ENCODE results near the gene TRPM3. TPM values are rescaled to one million over a fixed set of nuclear protein-coding genes. Genes with fewer than 3 reads are reported as not detected.
"Not testable (repeated sequence)": the region's sequence is repeated elsewhere in the genome, so short reads cannot be mapped to it uniquely, and the experiment has no call there.

Gene TRPM3
- total RNA-seq, 1 experiment from 2014 or later = not detected

DNA sequence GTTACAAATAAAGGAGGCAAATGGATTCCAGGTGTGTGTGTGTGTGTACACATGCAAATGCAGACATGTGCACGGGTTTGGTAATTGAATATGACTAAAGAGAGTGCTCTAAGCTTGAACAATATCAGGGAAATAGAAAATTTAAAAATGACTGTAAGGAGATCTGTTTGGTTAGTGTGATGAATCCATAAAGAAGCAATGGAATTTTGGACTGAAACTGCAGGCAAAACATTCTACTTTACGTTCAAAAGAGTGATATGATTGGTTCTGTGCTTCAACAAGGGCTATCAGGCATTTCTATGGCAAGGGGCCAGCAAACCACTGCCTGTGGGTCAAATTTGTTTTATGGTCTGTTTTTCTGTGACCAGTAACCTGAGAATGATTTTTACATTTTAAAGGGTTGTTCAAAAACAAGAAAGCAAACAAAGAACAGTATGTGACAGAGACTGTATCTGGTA is 374.1 kb downstream of the TRPM3 start:
- Mint-ChIP-seq H3K27me3 (ENCODE audit: unreplicated experiment) (peaks cover 16% of the 10 kb centered on the region), H3K36me3 (ENCODE audit: insufficient read depth, unreplicated experiment) (no peaks in the 10 kb centered on the region)

DNA sequence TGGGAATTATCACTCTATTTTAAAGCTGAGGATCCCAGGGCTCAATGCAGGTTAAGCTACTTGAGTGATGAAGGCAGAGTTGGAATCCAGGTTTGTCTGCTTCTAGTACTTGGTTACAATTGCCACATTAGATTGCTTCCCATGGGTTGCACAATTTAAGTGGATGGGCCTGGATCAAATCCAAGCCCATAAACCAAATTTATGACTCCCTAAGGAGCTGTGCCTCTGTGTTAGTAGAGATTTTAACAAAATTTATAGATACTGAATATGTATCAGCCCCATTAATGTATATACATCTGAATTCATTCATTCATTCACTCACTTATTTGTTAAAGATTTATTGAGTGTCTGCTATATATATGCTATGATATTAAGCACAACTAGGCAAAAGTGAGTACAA is 374.7 kb downstream of the TRPM3 start:
- Mint-ChIP-seq H3K27ac (ENCODE audit: unreplicated experiment) (no peak overlapping the region), H3K27me3 (ENCODE audit: unreplicated experiment) (peaks cover 16% of the 10 kb centered on the region), H3K9me3 (ENCODE audit: low read depth, unreplicated experiment) (no peaks in the 10 kb centered on the region), H3K4me3 (ENCODE audit: low read depth, unreplicated experiment) (no peak overlapping the region), H3K36me3 (ENCODE audit: insufficient read depth, unreplicated experiment) (no peaks in the 10 kb centered on the region), H3K4me1 (ENCODE audit: low read depth, unreplicated experiment) (no peaks in the 10 kb centered on the region)
- CTCF ChIA-PET = interaction anchor here (0.5 to 0.7 kb wide), 2 partner anchors 13 to 568 kb away, joined by 3 read pairs; no protein-coding TSS in a partner anchor
- BruUV-seq (replicated peaks) = no TSS peak
- TF ChIP-seq, protein P1, sequence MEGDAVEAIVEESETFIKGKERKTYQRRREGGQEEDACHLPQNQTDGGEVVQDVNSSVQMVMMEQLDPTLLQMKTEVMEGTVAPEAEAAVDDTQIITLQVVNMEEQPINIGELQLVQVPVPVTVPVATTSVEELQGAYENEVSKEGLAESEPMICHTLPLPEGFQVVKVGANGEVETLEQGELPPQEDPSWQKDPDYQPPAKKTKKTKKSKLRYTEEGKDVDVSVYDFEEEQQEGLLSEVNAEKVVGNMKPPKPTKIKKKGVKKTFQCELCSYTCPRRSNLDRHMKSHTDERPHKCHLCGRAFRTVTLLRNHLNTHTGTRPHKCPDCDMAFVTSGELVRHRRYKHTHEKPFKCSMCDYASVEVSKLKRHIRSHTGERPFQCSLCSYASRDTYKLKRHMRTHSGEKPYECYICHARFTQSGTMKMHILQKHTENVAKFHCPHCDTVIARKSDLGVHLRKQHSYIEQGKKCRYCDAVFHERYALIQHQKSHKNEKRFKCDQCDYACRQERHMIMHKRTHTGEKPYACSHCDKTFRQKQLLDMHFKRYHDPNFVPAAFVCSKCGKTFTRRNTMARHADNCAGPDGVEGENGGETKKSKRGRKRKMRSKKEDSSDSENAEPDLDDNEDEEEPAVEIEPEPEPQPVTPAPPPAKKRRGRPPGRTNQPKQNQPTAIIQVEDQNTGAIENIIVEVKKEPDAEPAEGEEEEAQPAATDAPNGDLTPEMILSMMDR (IDR thresholded peaks at IDR 0.05; ENCODE audit: unreplicated experiment) = no peak
- no peak for DNase-seq
- intact Hi-C loops (cut with micrococcal nuclease; ENCODE audit: unreplicated experiment) = no loop called here

More for the DNA sequence above, 374.1 kb downstream of the TRPM3 start:
- H3K27ac Mint-ChIP-seq (ENCODE audit: unreplicated experiment) = no peak overlapping the region
- H3K9me3 Mint-ChIP-seq (ENCODE audit: low read depth, unreplicated experiment) = no peaks in the 10 kb centered on the region
- DNase-seq = no peak
- BruUV-seq (replicated peaks) = no TSS peak
- CTCF ChIA-PET = interaction anchor here (0.5 kb wide), 1 partner anchor 12 kb away, joined by 3 read pairs; no protein-coding TSS in a partner anchor
- intact Hi-C loops (cut with micrococcal nuclease; ENCODE audit: unreplicated experiment) = no loop called here
- H3K4me3 Mint-ChIP-seq (ENCODE audit: low read depth, unreplicated experiment) = no peak overlapping the region
- TF ChIP-seq, protein P1 (IDR thresholded peaks at IDR 0.05; ENCODE audit: unreplicated experiment) = no peak
- H3K4me1 Mint-ChIP-seq (ENCODE audit: low read depth, unreplicated experiment) = no peaks in the 10 kb centered on the region

DNA sequence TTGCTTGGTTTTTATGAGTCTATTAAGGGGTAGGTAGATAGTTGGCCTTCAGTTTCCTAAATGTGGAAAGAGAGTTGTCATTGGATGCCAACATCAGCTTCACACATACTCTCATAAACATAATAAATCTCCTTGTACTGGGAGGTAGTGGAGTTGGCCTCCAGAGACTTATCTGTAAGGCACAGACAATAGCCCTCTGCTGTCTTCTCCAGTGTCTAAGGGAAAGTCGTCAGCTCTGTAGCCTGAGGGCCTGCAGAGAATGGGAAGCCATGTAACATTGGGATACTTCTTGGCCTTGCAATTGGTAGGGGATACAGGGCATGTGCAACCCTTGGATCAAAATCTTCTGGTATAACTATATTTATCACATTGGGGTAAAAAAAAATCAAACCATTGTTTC is 375.1 kb downstream of the TRPM3 start:
- H3K27ac Mint-ChIP-seq (ENCODE audit: unreplicated experiment) = no peak overlapping the region
- H3K4me3 Mint-ChIP-seq (ENCODE audit: low read depth, unreplicated experiment) = no peak overlapping the region
- intact Hi-C loops (cut with micrococcal nuclease; ENCODE audit: unreplicated experiment) = no loop called here
- H3K9me3 Mint-ChIP-seq (ENCODE audit: low read depth, unreplicated experiment) = no peaks in the 10 kb centered on the region
- no peaks in the 10 kb centered on the region for H3K36me3 Mint-ChIP-seq (ENCODE audit: insufficient read depth, unreplicated experiment)
- no peaks in the 10 kb centered on the region for H3K4me1 Mint-ChIP-seq (ENCODE audit: low read depth, unreplicated experiment)
- CTCF ChIA-PET = interaction anchor here (0.7 kb wide), 1 partner anchor 568 kb away, joined by 3 read pairs; no protein-coding TSS in a partner anchor
- no peak for DNase-seq
- TF ChIP-seq, protein P1 (IDR thresholded peaks at IDR 0.05; ENCODE audit: unreplicated experiment) = no peak
- no TSS peak for BruUV-seq (replicated peaks)
- H3K27me3 Mint-ChIP-seq (ENCODE audit: unreplicated experiment) = peaks cover 15% of the 10 kb centered on the region

DNA sequence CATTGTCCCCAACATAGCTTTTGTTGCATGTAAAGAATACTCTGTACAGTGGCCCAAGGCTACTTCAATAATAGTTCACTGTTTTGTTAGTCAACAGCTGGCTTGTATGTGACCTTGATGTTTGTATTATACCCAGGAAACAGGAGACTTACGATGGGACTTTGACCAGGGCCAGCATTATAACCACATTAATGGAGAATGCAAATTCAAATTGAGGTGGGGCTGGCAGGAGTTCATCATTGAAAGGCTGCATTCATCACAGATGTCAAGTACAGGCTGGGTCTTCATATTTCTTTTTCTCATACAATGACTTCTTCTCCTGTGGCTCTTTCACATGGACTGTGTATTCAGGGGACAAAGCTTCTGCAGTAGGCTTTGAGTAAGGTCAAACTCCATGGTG is 396.6 kb downstream of the TRPM3 start:
- H3K4me3 Mint-ChIP-seq (ENCODE audit: low read depth, unreplicated experiment); intact Hi-C loops (cut with micrococcal nuclease; ENCODE audit: unreplicated experiment); H3K27me3 Mint-ChIP-seq (ENCODE audit: unreplicated experiment); BruUV-seq (replicated peaks); H3K4me1 Mint-ChIP-seq (ENCODE audit: low read depth, unreplicated experiment); H3K36me3 Mint-ChIP-seq (ENCODE audit: insufficient read depth, unreplicated experiment); H3K9me3 Mint-ChIP-seq (ENCODE audit: low read depth, unreplicated experiment); H3K27ac Mint-ChIP-seq (ENCODE audit: unreplicated experiment); CTCF ChIA-PET; DNase-seq: not testable (repeated sequence)

DNA sequence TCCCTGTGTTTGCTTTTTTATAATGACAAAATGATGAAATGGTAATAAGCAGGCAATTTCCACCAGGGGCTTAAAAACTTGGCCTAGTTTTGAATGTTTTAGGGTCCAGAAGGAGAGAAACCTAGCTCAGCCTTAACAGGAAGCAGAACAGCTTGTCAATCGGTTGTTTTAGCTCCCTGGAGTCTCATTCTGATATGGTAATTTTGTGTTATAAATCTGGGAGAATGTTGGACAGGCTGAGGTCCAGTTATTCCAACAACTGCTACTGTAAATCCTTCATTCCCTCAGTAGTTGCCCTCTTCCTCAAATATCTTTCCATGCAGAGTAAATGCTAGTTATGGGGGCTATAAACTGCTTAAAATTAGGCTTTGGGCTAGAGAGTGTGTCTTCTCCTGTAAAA is 397.4 kb downstream of the TRPM3 start:
- H3K4me1 Mint-ChIP-seq (ENCODE audit: low read depth, unreplicated experiment); BruUV-seq (replicated peaks); H3K27ac Mint-ChIP-seq (ENCODE audit: unreplicated experiment); H3K4me3 Mint-ChIP-seq (ENCODE audit: low read depth, unreplicated experiment); H3K36me3 Mint-ChIP-seq (ENCODE audit: insufficient read depth, unreplicated experiment); H3K9me3 Mint-ChIP-seq (ENCODE audit: low read depth, unreplicated experiment); CTCF ChIA-PET; DNase-seq; H3K27me3 Mint-ChIP-seq (ENCODE audit: unreplicated experiment); intact Hi-C loops (cut with micrococcal nuclease; ENCODE audit: unreplicated experiment): not testable (repeated sequence)

DNA sequence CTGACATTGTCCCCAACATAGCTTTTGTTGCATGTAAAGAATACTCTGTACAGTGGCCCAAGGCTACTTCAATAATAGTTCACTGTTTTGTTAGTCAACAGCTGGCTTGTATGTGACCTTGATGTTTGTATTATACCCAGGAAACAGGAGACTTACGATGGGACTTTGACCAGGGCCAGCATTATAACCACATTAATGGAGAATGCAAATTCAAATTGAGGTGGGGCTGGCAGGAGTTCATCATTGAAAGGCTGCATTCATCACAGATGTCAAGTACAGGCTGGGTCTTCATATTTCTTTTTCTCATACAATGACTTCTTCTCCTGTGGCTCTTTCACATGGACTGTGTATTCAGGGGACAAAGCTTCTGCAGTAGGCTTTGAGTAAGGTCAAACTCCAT is 414.6 kb downstream of the TRPM3 start:
- H3K36me3 Mint-ChIP-seq (ENCODE audit: insufficient read depth, unreplicated experiment); H3K27me3 Mint-ChIP-seq (ENCODE audit: unreplicated experiment); BruUV-seq (replicated peaks); H3K9me3 Mint-ChIP-seq (ENCODE audit: low read depth, unreplicated experiment); intact Hi-C loops (cut with micrococcal nuclease; ENCODE audit: unreplicated experiment); DNase-seq; CTCF ChIA-PET; H3K4me3 Mint-ChIP-seq (ENCODE audit: low read depth, unreplicated experiment); H3K4me1 Mint-ChIP-seq (ENCODE audit: low read depth, unreplicated experiment); H3K27ac Mint-ChIP-seq (ENCODE audit: unreplicated experiment): not testable (repeated sequence)
